ENCODE measurements around the gene ADAM12. TPM values are rescaled to one million over a fixed set of nuclear protein-coding genes. Genes with fewer than 3 reads are reported as not detected.

ADAM12 gene
- total RNA-seq, 2 donors from 2014 or later: 0.46 TPM; not detected in 1

DNA sequence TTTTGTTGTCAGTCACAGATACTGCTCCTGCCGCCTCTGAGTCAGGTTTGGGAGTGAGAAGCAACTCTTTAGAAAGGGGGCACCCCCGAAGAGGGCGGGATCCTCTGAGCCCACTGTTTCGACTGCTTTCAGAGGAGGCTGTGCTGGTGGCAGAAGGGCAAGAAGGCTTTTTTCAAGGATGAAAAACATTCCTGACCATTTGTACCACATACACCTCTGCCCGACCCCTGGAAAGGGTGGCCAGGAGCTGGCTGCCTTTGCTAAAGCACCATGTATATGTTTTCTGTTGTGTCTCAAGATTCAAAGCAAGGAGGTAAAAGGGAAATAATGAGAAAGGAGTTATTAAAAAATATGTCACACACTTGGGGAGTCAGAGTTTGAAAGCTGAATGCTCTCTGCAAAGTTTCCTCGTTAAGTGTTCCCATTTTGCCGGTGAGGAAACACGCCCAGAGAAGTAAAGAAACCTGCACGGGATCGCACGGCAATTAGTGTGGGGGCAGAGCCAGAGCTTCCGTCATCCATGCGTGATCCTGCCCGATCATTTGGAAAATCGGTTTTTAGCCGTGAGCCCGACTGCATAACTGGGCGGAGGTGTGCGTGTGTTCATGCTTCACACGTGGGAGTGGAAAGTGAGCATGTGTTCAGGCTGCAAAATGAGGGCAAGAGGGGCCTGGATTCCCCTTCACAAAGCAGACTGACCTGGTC, 163.2 kb downstream of the ADAM12 start:
- H3K27me3 ChIP-seq (ENCODE audit: control insufficient read depth, insufficient read depth, low read length, poor library complexity, severe bottlenecking): no peaks in the 10 kb centered on the region
- no peaks in the 10 kb centered on the region for H3K36me3 ChIP-seq (ENCODE audit: control insufficient read depth, insufficient read depth, low read length)
- Mint-ChIP-seq H3K9me3 (no peaks in the 10 kb centered on the region), H3K36me3 (ENCODE audit: low read depth) (no peaks in the 10 kb centered on the region), H3K4me1 (peaks cover 3% of the 10 kb centered on the region), H3K27me3 (ENCODE audit: insufficient read depth) (peaks cover 2% of the 10 kb centered on the region), H3K4me3 (no peak overlapping the region), H3K27ac (no peak overlapping the region)
- no peak overlapping the region for H3K9ac ChIP-seq (ENCODE audit: extremely low read depth, low read length, poor library complexity, severe bottlenecking)
- TF ChIP-seq, protein P1, sequence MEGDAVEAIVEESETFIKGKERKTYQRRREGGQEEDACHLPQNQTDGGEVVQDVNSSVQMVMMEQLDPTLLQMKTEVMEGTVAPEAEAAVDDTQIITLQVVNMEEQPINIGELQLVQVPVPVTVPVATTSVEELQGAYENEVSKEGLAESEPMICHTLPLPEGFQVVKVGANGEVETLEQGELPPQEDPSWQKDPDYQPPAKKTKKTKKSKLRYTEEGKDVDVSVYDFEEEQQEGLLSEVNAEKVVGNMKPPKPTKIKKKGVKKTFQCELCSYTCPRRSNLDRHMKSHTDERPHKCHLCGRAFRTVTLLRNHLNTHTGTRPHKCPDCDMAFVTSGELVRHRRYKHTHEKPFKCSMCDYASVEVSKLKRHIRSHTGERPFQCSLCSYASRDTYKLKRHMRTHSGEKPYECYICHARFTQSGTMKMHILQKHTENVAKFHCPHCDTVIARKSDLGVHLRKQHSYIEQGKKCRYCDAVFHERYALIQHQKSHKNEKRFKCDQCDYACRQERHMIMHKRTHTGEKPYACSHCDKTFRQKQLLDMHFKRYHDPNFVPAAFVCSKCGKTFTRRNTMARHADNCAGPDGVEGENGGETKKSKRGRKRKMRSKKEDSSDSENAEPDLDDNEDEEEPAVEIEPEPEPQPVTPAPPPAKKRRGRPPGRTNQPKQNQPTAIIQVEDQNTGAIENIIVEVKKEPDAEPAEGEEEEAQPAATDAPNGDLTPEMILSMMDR (conservative IDR thresholded peaks at IDR 0.05): no peak
- no peak overlapping the region for H3K4me3 ChIP-seq (ENCODE audit: low read length)
- H3K27ac ChIP-seq (ENCODE audit: low read depth, low read length): no peak overlapping the region
- WGBS, 2 experiments (ENCODE audit: insufficient coverage in 1 of 2, insufficient read length in 1 of 2): 92 to 96% methylated on average over 14 to 20 of the region's 20 CpGs
- H3K9me3 ChIP-seq (ENCODE audit: control insufficient read depth, low read length): no peaks in the 10 kb centered on the region
- H3K4me1 ChIP-seq (ENCODE audit: control insufficient read depth, insufficient read depth, low read length): no peaks in the 10 kb centered on the region
- DNase-seq: no peak

- H3K27ac Mint-ChIP-seq: no peak overlapping the region
- H3K27me3 Mint-ChIP-seq (ENCODE audit: insufficient read depth): peaks cover 2% of the 10 kb centered on the region
- no peaks in the 10 kb centered on the region for H3K27me3 ChIP-seq (ENCODE audit: control insufficient read depth, insufficient read depth, low read length, poor library complexity, severe bottlenecking)
- H3K36me3 ChIP-seq (ENCODE audit: control insufficient read depth, insufficient read depth, low read length): no peaks in the 10 kb centered on the region
- H3K4me1 ChIP-seq (ENCODE audit: control insufficient read depth, insufficient read depth, low read length): peaks cover 3% of the 10 kb centered on the region
- H3K9me3 Mint-ChIP-seq: no peaks in the 10 kb centered on the region
- H3K4me3 Mint-ChIP-seq: no peak overlapping the region
- no peak overlapping the region for H3K4me3 ChIP-seq (ENCODE audit: low read length)
- H3K9me3 ChIP-seq (ENCODE audit: control insufficient read depth, low read length): no peaks in the 10 kb centered on the region
- no peak overlapping the region for H3K27ac ChIP-seq (ENCODE audit: low read depth, low read length)
- H3K4me1 Mint-ChIP-seq: peaks cover 3% of the 10 kb centered on the region
- TF ChIP-seq, protein P1 (conservative IDR thresholded peaks at IDR 0.05): peak; percentile 24
- no peak for DNase-seq
- H3K9ac ChIP-seq (ENCODE audit: extremely low read depth, low read length, poor library complexity, severe bottlenecking): no peak overlapping the region
- no peaks in the 10 kb centered on the region for H3K36me3 Mint-ChIP-seq (ENCODE audit: low read depth)
- WGBS, 2 experiments (ENCODE audit: insufficient coverage in 1 of 2, insufficient read length in 1 of 2): 93 to 98% methylated on average over 5 to 10 of the region's 10 CpGs
Measured at GRCh38 chr10:126223512-126224067, 164.7 kb downstream of the ADAM12 start.

GRCh38 chr10:126222736-126223511, 165.4 kb downstream of the ADAM12 start:
- 85 to 91% methylated on average over 2 to 4 of the region's 4 CpGs for WGBS, 2 experiments (ENCODE audit: insufficient coverage in 1 of 2, insufficient read length in 1 of 2)
- Mint-ChIP-seq H3K27me3 (ENCODE audit: insufficient read depth) (peaks cover 2% of the 10 kb centered on the region), H3K4me1 (peaks cover 3% of the 10 kb centered on the region), H3K36me3 (ENCODE audit: low read depth) (no peaks in the 10 kb centered on the region), H3K9me3 (no peaks in the 10 kb centered on the region), H3K27ac (no peak overlapping the region), H3K4me3 (no peak overlapping the region)
- Histone ChIP-seq H3K27me3 (ENCODE audit: control insufficient read depth, insufficient read depth, low read length, poor library complexity, severe bottlenecking) (no peaks in the 10 kb centered on the region), H3K9ac (ENCODE audit: extremely low read depth, low read length, poor library complexity, severe bottlenecking) (no peak overlapping the region), H3K4me3 (ENCODE audit: low read length) (no peak overlapping the region), H3K36me3 (ENCODE audit: control insufficient read depth, insufficient read depth, low read length) (no peaks in the 10 kb centered on the region), H3K27ac (ENCODE audit: low read depth, low read length) (no peak overlapping the region), H3K4me1 (ENCODE audit: control insufficient read depth, insufficient read depth, low read length) (peaks cover 3% of the 10 kb centered on the region), H3K9me3 (ENCODE audit: control insufficient read depth, low read length) (no peaks in the 10 kb centered on the region)
- no peak for DNase-seq
- TF ChIP-seq, protein P1 (conservative IDR thresholded peaks at IDR 0.05): no peak

Data from endodermal cell (in vitro differentiated cells).